GM12872 (cell line): ENCODE results near the gene PPEF1.

Experiments
- TF ChIP-seq, protein P1 (sequence below): IDR thresholded peaks from 3 replicates; pipeline ENCODE4 v1.5.1; 2011; ENCODE audit warnings: low read depth, mild to moderate bottlenecking, low read length, moderate library complexity; ENCODE audit not compliant: insufficient read depth

The PPEF1 gene

DNA sequence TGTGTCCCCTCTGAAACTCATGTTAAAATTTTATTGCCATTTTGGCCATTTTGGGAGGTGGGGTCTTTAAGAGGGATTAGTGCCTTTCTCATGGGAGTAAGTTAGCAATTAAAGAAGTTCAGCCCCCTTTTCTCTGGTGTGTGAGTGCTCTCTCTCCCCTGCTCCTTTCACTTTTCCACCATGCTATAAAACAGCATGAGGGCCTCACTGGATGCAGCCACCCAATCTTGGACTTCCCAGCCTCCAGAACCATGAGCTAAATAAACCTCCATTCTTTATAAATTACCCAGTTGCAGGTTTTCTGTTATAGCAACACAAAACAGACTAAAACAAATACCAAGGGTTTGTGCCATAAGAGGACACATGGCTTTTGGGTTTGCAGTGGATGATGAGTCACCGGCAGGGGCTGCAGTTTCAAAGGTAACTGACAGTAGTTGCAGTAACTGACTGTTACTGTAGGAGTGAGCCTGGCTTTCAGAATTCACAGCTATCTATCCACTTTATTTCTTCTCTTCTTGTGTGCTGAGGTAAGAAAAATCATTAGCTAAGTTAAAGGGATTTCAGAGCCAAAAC lies 121.5 kb downstream of the PPEF1 start:
- TF ChIP-seq, protein P1, sequence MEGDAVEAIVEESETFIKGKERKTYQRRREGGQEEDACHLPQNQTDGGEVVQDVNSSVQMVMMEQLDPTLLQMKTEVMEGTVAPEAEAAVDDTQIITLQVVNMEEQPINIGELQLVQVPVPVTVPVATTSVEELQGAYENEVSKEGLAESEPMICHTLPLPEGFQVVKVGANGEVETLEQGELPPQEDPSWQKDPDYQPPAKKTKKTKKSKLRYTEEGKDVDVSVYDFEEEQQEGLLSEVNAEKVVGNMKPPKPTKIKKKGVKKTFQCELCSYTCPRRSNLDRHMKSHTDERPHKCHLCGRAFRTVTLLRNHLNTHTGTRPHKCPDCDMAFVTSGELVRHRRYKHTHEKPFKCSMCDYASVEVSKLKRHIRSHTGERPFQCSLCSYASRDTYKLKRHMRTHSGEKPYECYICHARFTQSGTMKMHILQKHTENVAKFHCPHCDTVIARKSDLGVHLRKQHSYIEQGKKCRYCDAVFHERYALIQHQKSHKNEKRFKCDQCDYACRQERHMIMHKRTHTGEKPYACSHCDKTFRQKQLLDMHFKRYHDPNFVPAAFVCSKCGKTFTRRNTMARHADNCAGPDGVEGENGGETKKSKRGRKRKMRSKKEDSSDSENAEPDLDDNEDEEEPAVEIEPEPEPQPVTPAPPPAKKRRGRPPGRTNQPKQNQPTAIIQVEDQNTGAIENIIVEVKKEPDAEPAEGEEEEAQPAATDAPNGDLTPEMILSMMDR: no peak

DNA sequence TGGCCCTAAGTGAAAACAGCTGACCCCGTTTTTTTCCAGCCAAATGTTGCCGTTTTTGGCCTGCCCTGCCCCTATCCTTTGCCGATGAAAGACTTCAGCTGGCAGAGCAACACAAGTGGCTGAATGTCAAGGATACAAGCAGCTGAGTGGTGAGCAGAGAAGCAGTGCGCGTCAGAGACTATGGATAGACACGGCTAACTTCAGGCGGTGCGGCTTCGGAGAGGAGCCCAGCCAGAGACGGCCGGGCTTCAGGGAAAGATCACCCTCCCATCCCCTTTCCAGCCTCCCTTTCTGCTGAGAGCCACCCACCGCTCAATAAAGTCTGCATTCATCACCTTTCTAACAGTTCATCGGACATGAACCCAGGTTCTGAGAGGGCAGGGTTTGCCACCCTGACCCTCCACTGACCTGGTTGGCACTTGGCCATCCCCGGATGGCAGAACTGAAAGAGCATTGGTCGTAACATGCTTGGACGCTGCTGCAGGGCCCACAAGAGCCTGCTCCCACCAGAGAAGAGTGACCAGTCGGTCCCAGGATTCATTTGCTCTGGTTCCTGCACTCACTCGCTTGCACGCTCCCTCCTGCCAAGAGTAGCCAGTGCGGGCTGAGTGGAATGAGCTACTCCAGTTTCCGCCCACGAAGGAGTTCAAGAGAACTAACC lies 125.8 kb downstream of the PPEF1 start:
- TF ChIP-seq, protein P1: no peak

DNA sequence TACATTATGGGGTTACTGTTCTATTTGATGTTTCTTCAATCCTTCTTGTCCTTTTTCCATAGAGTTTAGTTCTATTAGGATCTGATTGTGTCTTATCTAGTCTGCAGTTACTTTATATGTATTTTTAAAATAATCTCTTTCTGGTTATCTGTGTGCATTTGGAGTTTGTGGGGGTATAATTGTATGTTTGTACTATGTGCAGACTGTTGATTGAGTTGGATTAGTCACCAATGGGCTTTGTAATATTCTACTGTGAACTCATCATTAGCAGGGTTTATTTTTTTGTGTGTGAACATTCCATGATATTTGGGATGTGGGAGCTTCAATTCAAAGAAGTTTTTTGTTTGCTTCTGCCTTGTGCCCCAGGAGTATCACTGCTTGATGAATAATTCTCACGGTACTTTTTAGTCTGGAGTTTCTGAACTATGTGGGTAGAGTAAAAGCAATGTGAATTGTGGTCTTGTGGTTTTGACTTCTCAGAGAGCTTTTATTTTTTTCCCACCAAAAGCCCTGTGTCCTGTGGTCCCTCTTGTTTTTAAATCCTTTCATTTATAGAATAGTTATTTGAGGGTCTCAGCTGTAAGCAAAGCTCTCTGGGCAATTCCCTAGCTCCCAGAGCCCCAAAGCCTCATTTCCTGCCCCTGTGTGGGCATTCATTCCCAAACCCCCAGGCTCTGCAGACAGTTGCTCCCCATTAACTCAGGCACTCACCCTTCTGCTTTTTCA lies 148.6 kb downstream of the PPEF1 start:
- TF ChIP-seq, protein P1: no peak

DNA sequence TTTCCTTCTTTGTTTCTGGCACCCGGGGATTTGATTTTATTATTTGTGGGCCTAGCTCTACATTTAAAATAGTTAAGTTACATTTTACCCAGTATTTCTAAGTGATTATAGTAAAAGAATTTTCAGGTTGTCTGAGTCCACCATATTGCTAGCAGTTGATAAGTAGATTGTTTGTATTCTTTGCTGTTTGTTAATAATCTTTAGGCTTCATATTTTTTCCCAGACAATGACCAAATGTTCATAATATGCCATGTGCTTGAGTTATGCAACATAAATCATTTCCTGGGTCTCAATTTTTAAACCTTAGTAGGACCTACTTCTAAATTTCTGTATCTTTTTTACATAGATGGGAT lies 149.2 kb downstream of the PPEF1 start:
- TF ChIP-seq, protein P1: no peak

DNA sequence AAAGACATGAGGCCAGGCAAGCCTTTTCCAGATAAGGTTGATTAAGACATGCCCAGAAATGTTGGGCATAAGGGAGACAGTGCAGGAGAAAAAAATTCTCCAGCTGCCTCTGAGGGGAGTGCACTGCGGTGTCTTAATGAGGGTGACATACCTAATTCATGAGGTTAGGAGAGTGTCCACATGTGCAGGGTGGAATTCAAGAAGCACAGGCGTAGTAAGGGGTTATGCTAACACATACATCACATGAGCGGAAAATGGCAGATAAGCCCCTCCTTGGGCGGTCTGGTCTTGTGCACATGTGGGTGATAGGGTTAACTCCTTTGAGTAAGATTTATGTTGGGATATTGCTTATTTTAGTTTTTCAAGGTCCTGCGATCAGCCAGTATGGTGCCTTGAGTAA lies 154.1 kb downstream of the PPEF1 start:
- TF ChIP-seq, protein P1: no peak

DNA sequence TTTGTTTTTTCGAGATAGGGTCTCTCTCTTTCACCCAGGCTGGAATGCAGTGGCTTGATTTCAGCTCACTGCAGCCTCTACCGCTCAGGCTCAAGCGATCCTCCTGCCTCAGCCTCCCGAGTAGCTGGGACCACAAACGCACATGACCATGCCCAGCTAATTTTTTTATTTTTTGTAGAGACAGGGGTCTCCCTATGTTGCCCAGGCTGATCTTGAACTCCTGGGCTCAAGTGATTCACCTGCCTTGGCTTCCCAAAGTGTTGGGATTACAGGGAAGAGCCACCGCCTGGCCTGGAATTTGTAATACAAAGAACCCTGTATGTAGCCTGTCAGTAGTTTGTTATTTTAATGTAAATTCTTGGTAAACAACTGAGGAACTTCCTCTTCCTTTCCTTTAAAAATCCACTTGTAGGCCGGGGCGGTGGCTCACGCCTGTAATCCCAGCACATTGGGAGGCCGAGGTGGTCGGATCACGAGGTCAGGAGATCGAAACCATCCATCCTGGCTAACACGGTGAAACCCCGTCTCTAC lies 157.0 kb downstream of the PPEF1 start:
- TF ChIP-seq, protein P1: no peak

DNA sequence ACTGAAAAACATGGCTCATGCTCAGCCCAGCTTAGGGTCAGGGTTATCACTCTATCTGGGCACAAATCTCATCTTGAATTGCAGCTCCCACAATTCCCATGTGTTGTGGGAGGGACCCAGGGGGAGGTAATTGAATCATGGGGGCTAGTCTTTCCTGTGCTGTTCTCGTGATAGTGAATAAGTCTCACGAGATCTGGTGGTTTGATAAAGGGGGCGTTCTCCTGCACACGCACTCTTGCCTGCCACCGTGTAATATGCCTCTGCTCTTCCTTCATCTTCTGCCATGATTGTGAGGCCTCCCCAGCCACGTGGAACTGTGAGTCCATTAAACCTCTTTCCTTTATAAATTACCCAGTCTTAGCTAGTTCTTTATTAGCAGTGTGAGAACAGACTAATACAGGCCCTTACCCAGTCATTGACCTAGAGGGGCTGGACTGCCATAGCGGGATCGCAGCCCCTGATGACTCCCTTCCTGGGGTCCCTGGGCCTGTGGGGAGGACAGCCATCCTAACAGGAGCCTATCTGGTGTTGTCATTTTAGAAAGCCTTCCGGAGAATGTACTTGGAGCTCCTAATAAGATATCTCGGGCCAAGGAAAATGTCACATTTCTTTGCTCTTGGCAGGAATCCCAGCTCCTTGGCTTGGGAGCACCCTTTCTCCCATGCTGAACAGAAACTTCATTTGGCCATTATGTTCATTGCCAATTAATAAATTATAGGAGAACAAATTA lies 163.9 kb downstream of the PPEF1 start:
- TF ChIP-seq, protein P1: no peak
